ENCODE results near the gene SOST.

The SOST gene

GRCh38 chr17:43772877-43773648 lies 14.5 kb upstream of the SOST start:
- Histone ChIP-seq H3K27ac (ENCODE audit: low read length) (no peak overlapping the region), H3K4me3 (ENCODE audit: low read length) (no peak overlapping the region), H3K9me3 (ENCODE audit: insufficient read depth, low read depth, low read length) (no peaks in the 10 kb centered on the region), H3K9ac (ENCODE audit: low read depth, low read length) (no peak overlapping the region), H3K27me3 (ENCODE audit: insufficient read depth, low read length) (no peaks in the 10 kb centered on the region), H3K4me1 (ENCODE audit: insufficient read depth, low read length) (no peaks in the 10 kb centered on the region), H3K36me3 (ENCODE audit: insufficient read depth, low read depth, low read length) (peaks cover 64% of the 10 kb centered on the region)

- Histone ChIP-seq H3K27me3 (ENCODE audit: insufficient read depth, low read length) (no peaks in the 10 kb centered on the region), H3K4me1 (ENCODE audit: insufficient read depth, low read length) (no peaks in the 10 kb centered on the region), H3K36me3 (ENCODE audit: insufficient read depth, low read depth, low read length) (peaks cover 65% of the 10 kb centered on the region)
Measured at GRCh38 chr17:43771463-43771862, 12.9 kb upstream of the SOST start.

DNA sequence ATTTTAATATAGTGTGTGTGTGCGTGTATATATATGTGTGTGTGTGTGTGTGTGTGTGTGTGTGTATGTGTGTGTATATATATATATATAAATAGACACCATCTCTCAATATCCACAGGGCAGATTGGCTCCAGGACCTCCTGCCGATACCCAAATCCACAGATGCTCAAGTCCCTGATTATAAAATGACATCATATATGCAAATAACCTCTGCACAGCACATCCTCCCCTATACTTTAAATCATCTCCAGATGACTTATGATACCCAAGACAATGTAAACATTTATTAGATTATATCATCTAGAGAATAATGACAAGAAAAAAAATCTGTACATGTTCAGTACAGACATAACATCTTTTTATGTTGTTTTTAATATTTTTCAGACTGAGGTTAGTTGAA lies 12.4 kb upstream of the SOST start:
- Histone ChIP-seq H3K36me3 (ENCODE audit: insufficient read depth, low read depth, low read length) (peaks cover 62% of the 10 kb centered on the region), H3K27me3 (ENCODE audit: insufficient read depth, low read length) (no peaks in the 10 kb centered on the region), H3K4me3 (ENCODE audit: low read length) (no peak overlapping the region), H3K9ac (ENCODE audit: low read depth, low read length) (no peak overlapping the region), H3K27ac (ENCODE audit: low read length) (no peak overlapping the region), H3K9me3 (ENCODE audit: insufficient read depth, low read depth, low read length) (no peaks in the 10 kb centered on the region), H3K4me1 (ENCODE audit: insufficient read depth, low read length) (no peaks in the 10 kb centered on the region)

More at GRCh38 chr17:43771463-43771862, 12.9 kb upstream of the SOST start:
- Histone ChIP-seq H3K4me3 (ENCODE audit: low read length) (no peak overlapping the region), H3K9ac (ENCODE audit: low read depth, low read length) (no peak overlapping the region), H3K9me3 (ENCODE audit: insufficient read depth, low read depth, low read length) (no peaks in the 10 kb centered on the region), H3K27ac (ENCODE audit: low read length) (no peak overlapping the region)

DNA sequence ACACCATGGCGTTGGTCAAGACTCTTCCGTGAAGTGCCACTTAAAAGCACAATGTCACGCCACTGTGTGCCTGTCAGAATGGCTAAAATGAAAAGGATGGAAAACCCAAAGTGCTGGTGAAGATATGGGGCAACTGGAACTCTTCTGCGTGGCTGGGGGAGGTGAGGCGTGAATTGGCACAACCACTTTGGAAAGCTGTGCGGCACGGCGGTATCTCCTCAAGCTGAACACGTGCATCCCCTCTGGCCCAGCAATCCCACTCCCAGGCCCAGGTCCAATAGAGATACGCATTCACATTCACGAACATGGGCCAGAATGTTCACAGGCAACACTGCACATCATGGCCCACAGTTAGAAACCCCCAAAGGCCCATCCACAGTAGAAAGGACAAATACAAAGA lies 11.3 kb upstream of the SOST start:
- Histone ChIP-seq H3K4me3 (ENCODE audit: low read length) (no peak overlapping the region), H3K4me1 (ENCODE audit: insufficient read depth, low read length) (no peaks in the 10 kb centered on the region), H3K36me3 (ENCODE audit: insufficient read depth, low read depth, low read length) (peaks cover 57% of the 10 kb centered on the region), H3K27me3 (ENCODE audit: insufficient read depth, low read length) (no peaks in the 10 kb centered on the region), H3K9me3 (ENCODE audit: insufficient read depth, low read depth, low read length) (no peaks in the 10 kb centered on the region), H3K9ac (ENCODE audit: low read depth, low read length) (no peak overlapping the region), H3K27ac (ENCODE audit: low read length) (no peak overlapping the region)

DNA sequence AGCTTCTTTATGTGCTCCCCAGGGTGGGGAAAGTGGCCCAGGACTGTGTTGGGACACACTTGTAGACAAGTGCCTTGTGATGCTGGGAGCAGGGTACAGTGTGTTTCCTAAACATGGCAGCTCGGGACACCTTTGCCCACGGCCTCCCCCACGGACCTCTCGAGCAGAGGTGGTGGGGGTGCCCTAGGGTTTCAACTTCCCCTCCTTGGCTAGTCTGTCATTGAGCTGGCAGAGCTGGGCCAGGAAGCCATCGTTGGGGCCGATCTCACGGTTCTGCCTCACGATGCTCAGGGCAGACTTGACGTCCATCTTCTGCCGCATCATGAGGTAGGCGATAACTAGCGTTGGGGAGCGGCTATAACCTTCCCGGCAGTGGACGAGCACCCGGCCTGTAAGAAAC lies 10.8 kb upstream of the SOST start:
- Histone ChIP-seq H3K9ac (ENCODE audit: low read depth, low read length) (no peak overlapping the region), H3K4me3 (ENCODE audit: low read length) (no peak overlapping the region), H3K4me1 (ENCODE audit: insufficient read depth, low read length) (no peaks in the 10 kb centered on the region), H3K36me3 (ENCODE audit: insufficient read depth, low read depth, low read length) (peaks cover 53% of the 10 kb centered on the region), H3K9me3 (ENCODE audit: insufficient read depth, low read depth, low read length) (no peaks in the 10 kb centered on the region), H3K27ac (ENCODE audit: low read length) (no peak overlapping the region), H3K27me3 (ENCODE audit: insufficient read depth, low read length) (no peaks in the 10 kb centered on the region)

DNA sequence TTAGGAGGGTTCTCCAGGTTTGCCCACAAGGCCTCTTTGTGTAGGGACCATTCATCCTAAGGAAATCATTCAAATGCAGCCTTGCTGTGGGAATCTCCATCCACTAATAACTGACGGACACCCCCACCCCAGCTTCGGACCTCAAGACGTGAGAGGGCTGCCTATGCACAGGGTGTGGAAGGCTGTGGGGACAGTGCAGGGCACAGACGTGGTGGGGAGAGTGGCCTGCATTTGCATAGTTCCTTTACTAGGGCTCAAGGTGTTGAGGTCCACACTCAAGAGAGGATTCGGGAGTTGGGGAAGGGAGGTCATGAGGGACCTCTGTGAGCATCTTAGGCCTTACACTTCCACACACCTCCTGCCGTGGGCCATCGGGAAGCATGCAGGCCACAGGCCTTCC lies 10.4 kb upstream of the SOST start:
- Histone ChIP-seq H3K27ac (ENCODE audit: low read length) (no peak overlapping the region), H3K36me3 (ENCODE audit: insufficient read depth, low read depth, low read length) (peaks cover 48% of the 10 kb centered on the region), H3K4me1 (ENCODE audit: insufficient read depth, low read length) (no peaks in the 10 kb centered on the region), H3K9ac (ENCODE audit: low read depth, low read length) (no peak overlapping the region), H3K9me3 (ENCODE audit: insufficient read depth, low read depth, low read length) (no peaks in the 10 kb centered on the region), H3K27me3 (ENCODE audit: insufficient read depth, low read length) (no peaks in the 10 kb centered on the region), H3K4me3 (ENCODE audit: low read length) (no peak overlapping the region)

DNA sequence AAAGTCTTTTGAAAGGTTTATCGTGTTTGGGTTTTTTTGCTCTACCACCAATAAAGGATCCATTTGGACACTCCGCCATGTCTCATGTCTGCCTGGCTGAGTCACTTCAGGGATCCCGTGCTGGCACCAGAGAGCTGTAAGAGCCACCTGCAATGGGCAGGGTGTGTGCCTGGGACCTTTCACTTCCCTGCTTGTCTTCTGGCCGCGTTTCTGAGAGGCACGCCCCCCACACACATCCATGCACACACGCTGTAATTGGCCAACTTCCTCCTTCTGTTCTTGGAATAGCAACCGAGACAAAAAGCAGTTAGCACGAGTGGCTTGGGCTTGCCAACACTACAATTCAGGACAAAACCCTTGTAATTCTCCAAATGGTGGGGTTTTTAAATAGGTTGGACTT lies 9.8 kb upstream of the SOST start:
- no peak overlapping the region for H3K4me3 ChIP-seq (ENCODE audit: low read length)
- no peaks in the 10 kb centered on the region for H3K9me3 ChIP-seq (ENCODE audit: insufficient read depth, low read depth, low read length)
- H3K27ac ChIP-seq (ENCODE audit: low read length), result no peak overlapping the region

GRCh38 chr17:43767713-43768059 lies 9.1 kb upstream of the SOST start:
- H3K27me3 ChIP-seq (ENCODE audit: insufficient read depth, low read length), result no peaks in the 10 kb centered on the region
- H3K4me1 ChIP-seq (ENCODE audit: insufficient read depth, low read length), result no peaks in the 10 kb centered on the region
- peaks cover 39% of the 10 kb centered on the region for H3K36me3 ChIP-seq (ENCODE audit: insufficient read depth, low read depth, low read length)
- no peak overlapping the region for H3K9ac ChIP-seq (ENCODE audit: low read depth, low read length)
- no peak overlapping the region for H3K27ac ChIP-seq (ENCODE audit: low read length)
- no peaks in the 10 kb centered on the region for H3K9me3 ChIP-seq (ENCODE audit: insufficient read depth, low read depth, low read length)
- no peak overlapping the region for H3K4me3 ChIP-seq (ENCODE audit: low read length)

More for the DNA sequence above, 9.8 kb upstream of the SOST start:
- Histone ChIP-seq H3K4me1 (ENCODE audit: insufficient read depth, low read length) (no peaks in the 10 kb centered on the region), H3K36me3 (ENCODE audit: insufficient read depth, low read depth, low read length) (peaks cover 46% of the 10 kb centered on the region), H3K9ac (ENCODE audit: low read depth, low read length) (no peak overlapping the region), H3K27me3 (ENCODE audit: insufficient read depth, low read length) (no peaks in the 10 kb centered on the region)

GRCh38 chr17:43767053-43767712 lies 8.6 kb upstream of the SOST start:
- no peak overlapping the region for H3K9ac ChIP-seq (ENCODE audit: low read depth, low read length)
- H3K36me3 ChIP-seq (ENCODE audit: insufficient read depth, low read depth, low read length), result peaks cover 34% of the 10 kb centered on the region
- H3K4me3 ChIP-seq (ENCODE audit: low read length), result no peak overlapping the region
- no peak overlapping the region for H3K27ac ChIP-seq (ENCODE audit: low read length)
- no peaks in the 10 kb centered on the region for H3K27me3 ChIP-seq (ENCODE audit: insufficient read depth, low read length)
- no peaks in the 10 kb centered on the region for H3K4me1 ChIP-seq (ENCODE audit: insufficient read depth, low read length)
- H3K9me3 ChIP-seq (ENCODE audit: insufficient read depth, low read depth, low read length), result no peaks in the 10 kb centered on the region

GRCh38 chr17:43766413-43767052 lies 7.9 kb upstream of the SOST start:
- no peak overlapping the region for H3K27ac ChIP-seq (ENCODE audit: low read length)
- H3K27me3 ChIP-seq (ENCODE audit: insufficient read depth, low read length), result no peaks in the 10 kb centered on the region
- no peak overlapping the region for H3K4me3 ChIP-seq (ENCODE audit: low read length)
- H3K9ac ChIP-seq (ENCODE audit: low read depth, low read length), result no peak overlapping the region
- no peaks in the 10 kb centered on the region for H3K9me3 ChIP-seq (ENCODE audit: insufficient read depth, low read depth, low read length)
- H3K36me3 ChIP-seq (ENCODE audit: insufficient read depth, low read depth, low read length), result peaks cover 28% of the 10 kb centered on the region
- H3K4me1 ChIP-seq (ENCODE audit: insufficient read depth, low read length), result no peaks in the 10 kb centered on the region

GRCh38 chr17:43760254-43760852 lies 1.8 kb upstream of the SOST start:
- peak overlapping the region; percentile 55; the same call in 1 of the 2 replicates for H3K4me3 ChIP-seq (ENCODE audit: low read length)
- H3K36me3 ChIP-seq (ENCODE audit: insufficient read depth, low read depth, low read length), result no peaks in the 10 kb centered on the region
- peaks cover 29% of the 10 kb centered on the region for H3K27me3 ChIP-seq (ENCODE audit: insufficient read depth, low read length)
- H3K9me3 ChIP-seq (ENCODE audit: insufficient read depth, low read depth, low read length), result no peaks in the 10 kb centered on the region
- H3K27ac ChIP-seq (ENCODE audit: low read length), result no peak overlapping the region
- peak overlapping the region; percentile 52; the same call in 1 of the 2 replicates for H3K9ac ChIP-seq (ENCODE audit: low read depth, low read length)
- H3K4me1 ChIP-seq (ENCODE audit: insufficient read depth, low read length), result peaks cover 12% of the 10 kb centered on the region
